ENCODE results near the gene TMEM132C. TPM values are rescaled to one million over a fixed set of nuclear protein-coding genes. Genes with fewer than 3 reads are reported as not detected.

The TMEM132C gene
- total and polyA plus RNA-seq, 2 of the 4 experiments (the other 2 are of a cell fraction), result not detected

DNA sequence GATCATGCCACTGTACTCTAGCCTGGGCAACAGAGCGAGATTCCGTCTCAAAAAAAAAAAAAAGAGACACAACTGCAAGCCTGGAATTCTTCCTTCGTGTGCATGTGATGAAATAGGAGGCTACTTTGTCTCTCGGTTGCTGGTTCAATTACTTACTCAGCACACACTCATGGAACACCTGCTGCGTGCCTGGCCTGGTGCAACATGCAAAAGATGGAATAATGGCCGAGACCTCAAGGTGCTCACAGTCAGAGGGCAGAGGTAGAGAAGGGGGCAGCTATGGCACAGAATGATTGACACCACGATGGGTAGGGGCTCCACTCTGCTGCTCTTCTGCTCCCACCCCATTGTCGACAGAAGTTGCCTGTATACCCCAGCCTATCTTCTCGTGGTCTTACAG is 444.5 kb downstream of the TMEM132C start:
- H3K56ac ChIP-seq (ENCODE audit: extremely low read depth, insufficient read depth, low read length), result no peak overlapping the region
- ChIA-PET POLR2A (ENCODE audit: unreplicated experiment) (no interaction called here), CTCF (no interaction called here)
- H2BK20ac ChIP-seq (ENCODE audit: low read depth, low read length), result no peak overlapping the region
- H3K4me1 ChIP-seq (ENCODE audit: control insufficient read depth, insufficient read depth, low read length), result no peaks in the 10 kb centered on the region
- dilution Hi-C loops (cut with HindIII; ENCODE audit: low sequenced_read_pairs, unreplicated experiment) (no loop called here), in situ Hi-C loops (cut with MboI; ENCODE audit: low sequenced_read_pairs) (no loop called here), intact Hi-C loops (cut with micrococcal nuclease) (no loop called here)
- DNase-seq (no peak), ATAC-seq (ENCODE audit: low read depth) (no peak)
- H3K36me3 ChIP-seq (ENCODE audit: control insufficient read depth, insufficient read depth, low read length), result no peaks in the 10 kb centered on the region
- no peak overlapping the region for H3K23ac ChIP-seq (ENCODE audit: low read depth, low read length)
- H2BK15ac ChIP-seq (ENCODE audit: low read depth, low read length), result no peak overlapping the region
- H3K4me2 ChIP-seq (ENCODE audit: low read depth, low read length), result no peak overlapping the region
- H2AK9ac ChIP-seq (replicated peaks; ENCODE audit: low read depth, low read length, poor library complexity), result no peak overlapping the region
- H2AK5ac ChIP-seq (ENCODE audit: low read depth, low read length), result no peak overlapping the region
- no peaks in the 10 kb centered on the region for H4K20me1 ChIP-seq (ENCODE audit: insufficient read depth, low read length)
- no peak overlapping the region for H4K91ac ChIP-seq (ENCODE audit: insufficient read depth, low read depth, low read length)
- H3K79me1 ChIP-seq (ENCODE audit: low read depth in 1 of 2, low read length in 2 of 2), result no peaks in the 10 kb centered on the region
- no peak overlapping the region for H4K5ac ChIP-seq (ENCODE audit: low read depth, low read length)
- H2BK5ac ChIP-seq (ENCODE audit: low read depth, low read length, poor library complexity, severe bottlenecking), result no peak overlapping the region
- no peak overlapping the region for H3K4me3 ChIP-seq (ENCODE audit: insufficient read depth, low read depth, low read length)
- no peaks in the 10 kb centered on the region for H3K9me1 ChIP-seq (ENCODE audit: insufficient read depth, low read length)
- WGBS, 2 experiments (ENCODE audit: extremely low coverage in 2 of 2, insufficient read length in 1 of 2), result no CpG with 5 or more reads among the region's 9 CpGs
- no peak overlapping the region for H3K9ac ChIP-seq (ENCODE audit: low read depth, low read length)
- no peak overlapping the region for H4K8ac ChIP-seq (ENCODE audit: low read depth in 2 of 2, low read length in 2 of 2)
- peaks cover 36% of the 10 kb centered on the region for H3K9me3 ChIP-seq (ENCODE audit: control insufficient read depth, insufficient read depth, low read length)
- TF ChIP-seq, protein P1, sequence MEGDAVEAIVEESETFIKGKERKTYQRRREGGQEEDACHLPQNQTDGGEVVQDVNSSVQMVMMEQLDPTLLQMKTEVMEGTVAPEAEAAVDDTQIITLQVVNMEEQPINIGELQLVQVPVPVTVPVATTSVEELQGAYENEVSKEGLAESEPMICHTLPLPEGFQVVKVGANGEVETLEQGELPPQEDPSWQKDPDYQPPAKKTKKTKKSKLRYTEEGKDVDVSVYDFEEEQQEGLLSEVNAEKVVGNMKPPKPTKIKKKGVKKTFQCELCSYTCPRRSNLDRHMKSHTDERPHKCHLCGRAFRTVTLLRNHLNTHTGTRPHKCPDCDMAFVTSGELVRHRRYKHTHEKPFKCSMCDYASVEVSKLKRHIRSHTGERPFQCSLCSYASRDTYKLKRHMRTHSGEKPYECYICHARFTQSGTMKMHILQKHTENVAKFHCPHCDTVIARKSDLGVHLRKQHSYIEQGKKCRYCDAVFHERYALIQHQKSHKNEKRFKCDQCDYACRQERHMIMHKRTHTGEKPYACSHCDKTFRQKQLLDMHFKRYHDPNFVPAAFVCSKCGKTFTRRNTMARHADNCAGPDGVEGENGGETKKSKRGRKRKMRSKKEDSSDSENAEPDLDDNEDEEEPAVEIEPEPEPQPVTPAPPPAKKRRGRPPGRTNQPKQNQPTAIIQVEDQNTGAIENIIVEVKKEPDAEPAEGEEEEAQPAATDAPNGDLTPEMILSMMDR (conservative IDR thresholded peaks at IDR 0.05; ENCODE audit: low read depth, low read length), result no peak
- TF ChIP-seq NFE2L2 (IDR thresholded peaks at IDR 0.05; ENCODE audit: low read depth, low read length) (no peak), FOS (IDR thresholded peaks at IDR 0.05; ENCODE audit: low read depth, low read length) (no peak), SMC3 (IDR thresholded peaks at IDR 0.05; ENCODE audit: low read depth, low read length) (no peak), CHD1 (IDR thresholded peaks at IDR 0.05; ENCODE audit: low read depth, low read length) (no peak), MAZ (IDR thresholded peaks at IDR 0.05; ENCODE audit: borderline replicate concordance, low read depth, low read length) (no peak), RFX5 (IDR thresholded peaks at IDR 0.05; ENCODE audit: low read depth, low read length) (no peak), MAFK (IDR thresholded peaks at IDR 0.05; ENCODE audit: low read depth, low read length) (no peak), POLR2A (IDR thresholded peaks at IDR 0.05; ENCODE audit: low read depth, low read length) (no peak), CEBPB (IDR thresholded peaks at IDR 0.05; ENCODE audit: low read depth, low read length) (no peak), RCOR1 (IDR thresholded peaks at IDR 0.05; ENCODE audit: insufficient replicate concordance, low read length) (no peak), BHLHE40 (IDR thresholded peaks at IDR 0.05; ENCODE audit: low read depth, low read length) (no peak), RAD21 (IDR thresholded peaks at IDR 0.05; ENCODE audit: low read length) (no peak)
- TF ChIP-seq, protein P2, sequence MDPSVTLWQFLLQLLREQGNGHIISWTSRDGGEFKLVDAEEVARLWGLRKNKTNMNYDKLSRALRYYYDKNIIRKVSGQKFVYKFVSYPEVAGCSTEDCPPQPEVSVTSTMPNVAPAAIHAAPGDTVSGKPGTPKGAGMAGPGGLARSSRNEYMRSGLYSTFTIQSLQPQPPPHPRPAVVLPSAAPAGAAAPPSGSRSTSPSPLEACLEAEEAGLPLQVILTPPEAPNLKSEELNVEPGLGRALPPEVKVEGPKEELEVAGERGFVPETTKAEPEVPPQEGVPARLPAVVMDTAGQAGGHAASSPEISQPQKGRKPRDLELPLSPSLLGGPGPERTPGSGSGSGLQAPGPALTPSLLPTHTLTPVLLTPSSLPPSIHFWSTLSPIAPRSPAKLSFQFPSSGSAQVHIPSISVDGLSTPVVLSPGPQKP (IDR thresholded peaks at IDR 0.05; ENCODE audit: borderline replicate concordance, low read depth, low read length), result no peak
- TF ChIP-seq, protein P3, sequence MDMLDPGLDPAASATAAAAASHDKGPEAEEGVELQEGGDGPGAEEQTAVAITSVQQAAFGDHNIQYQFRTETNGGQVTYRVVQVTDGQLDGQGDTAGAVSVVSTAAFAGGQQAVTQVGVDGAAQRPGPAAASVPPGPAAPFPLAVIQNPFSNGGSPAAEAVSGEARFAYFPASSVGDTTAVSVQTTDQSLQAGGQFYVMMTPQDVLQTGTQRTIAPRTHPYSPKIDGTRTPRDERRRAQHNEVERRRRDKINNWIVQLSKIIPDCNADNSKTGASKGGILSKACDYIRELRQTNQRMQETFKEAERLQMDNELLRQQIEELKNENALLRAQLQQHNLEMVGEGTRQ (IDR thresholded peaks at IDR 0.05; ENCODE audit: low read depth, low read length), result no peak
- H3K27ac ChIP-seq (ENCODE audit: insufficient read depth, low read length), result no peak overlapping the region
- H3K27me3 ChIP-seq (ENCODE audit: control insufficient read depth, insufficient read depth, low read length), result no peaks in the 10 kb centered on the region
- H3K18ac ChIP-seq (ENCODE audit: low read depth, low read length), result no peak overlapping the region
- no peak overlapping the region for H3K4ac ChIP-seq (ENCODE audit: low read depth, low read length)
- no peak overlapping the region for H3K14ac ChIP-seq (replicated peaks; ENCODE audit: low read depth, low read length)
- no peak overlapping the region for H2BK120ac ChIP-seq (ENCODE audit: low read depth, low read length)
- no peak overlapping the region for H2AFZ ChIP-seq (replicated peaks; ENCODE audit: low read length, poor library complexity)
- no TSS peak for BruUV-seq (replicated peaks)

Measured in IMR-90 (cell line).